Fibroblast of pulmonary artery (primary cell): ENCODE measurements around the gene EGLN2.

Source experiments
- DNase-seq: peaks from one replicate; pipeline ENCODE4 v3.0.0-alpha.2; 2010; ENCODE audit warnings: low read depth
- H3K4me3 ChIP-seq: replicated peaks from 2 replicates; pipeline ENCODE4 v1.5.1; 2011; ENCODE audit warnings: low read depth, mild to moderate bottlenecking, control low read depth, low read length, moderate library complexity
- TF ChIP-seq, protein P1 (sequence below): IDR thresholded peaks from 2 replicates; pipeline ENCODE4 v1.5.1; 2011; ENCODE audit warnings: mild to moderate bottlenecking, control low read depth, low read length, inconsistent platforms; ENCODE audit errors: missing control alignments

EGLN2 gene

DNA sequence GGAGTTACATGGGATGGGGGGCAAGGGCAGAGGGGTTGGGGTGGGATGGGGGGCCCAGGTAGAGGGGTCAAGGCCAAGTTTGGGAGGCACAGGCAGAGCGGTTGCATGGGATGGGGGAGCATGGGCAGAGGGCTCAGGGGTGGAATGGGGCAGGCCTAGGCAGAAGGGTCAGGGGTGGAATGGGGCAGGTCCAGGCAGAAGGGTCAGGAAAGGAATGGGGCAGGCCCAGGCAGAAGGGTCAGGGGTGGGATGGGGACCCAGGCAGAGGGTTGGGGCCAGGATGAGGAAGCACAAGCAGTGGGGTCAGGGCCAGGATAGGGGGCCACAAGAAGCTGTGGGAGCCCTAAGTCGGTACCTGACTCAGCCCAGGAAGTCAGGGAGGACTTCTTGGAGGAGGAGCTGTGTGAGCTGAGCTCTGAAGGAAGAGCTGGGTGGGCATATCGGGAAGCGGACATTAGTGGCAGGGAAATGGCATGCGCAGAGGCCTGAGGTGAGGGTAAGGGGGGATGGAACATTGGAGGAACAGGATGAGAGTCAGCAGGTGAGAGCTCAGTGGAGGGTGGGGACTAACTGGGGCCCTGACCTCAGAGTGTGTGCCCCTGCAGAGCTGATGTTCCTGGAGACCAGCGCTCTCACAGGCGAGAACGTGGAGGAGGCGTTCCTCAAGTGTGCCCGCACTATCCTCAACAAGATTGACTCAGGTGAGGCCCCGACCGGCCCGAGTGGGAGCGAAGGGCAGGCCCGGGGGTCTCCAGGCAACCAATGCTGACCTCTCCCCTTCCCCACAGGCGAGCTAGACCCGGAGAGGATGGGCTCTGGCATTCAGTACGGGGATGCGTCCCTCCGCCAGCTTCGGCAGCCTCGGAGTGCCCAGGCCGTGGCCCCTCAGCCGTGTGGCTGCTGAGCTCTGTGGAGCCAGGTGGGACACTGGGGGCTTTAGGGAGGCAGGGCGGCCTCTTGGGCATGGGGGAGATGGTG lies 12.6 kb upstream of the EGLN2 start:
- TF ChIP-seq, protein P1, sequence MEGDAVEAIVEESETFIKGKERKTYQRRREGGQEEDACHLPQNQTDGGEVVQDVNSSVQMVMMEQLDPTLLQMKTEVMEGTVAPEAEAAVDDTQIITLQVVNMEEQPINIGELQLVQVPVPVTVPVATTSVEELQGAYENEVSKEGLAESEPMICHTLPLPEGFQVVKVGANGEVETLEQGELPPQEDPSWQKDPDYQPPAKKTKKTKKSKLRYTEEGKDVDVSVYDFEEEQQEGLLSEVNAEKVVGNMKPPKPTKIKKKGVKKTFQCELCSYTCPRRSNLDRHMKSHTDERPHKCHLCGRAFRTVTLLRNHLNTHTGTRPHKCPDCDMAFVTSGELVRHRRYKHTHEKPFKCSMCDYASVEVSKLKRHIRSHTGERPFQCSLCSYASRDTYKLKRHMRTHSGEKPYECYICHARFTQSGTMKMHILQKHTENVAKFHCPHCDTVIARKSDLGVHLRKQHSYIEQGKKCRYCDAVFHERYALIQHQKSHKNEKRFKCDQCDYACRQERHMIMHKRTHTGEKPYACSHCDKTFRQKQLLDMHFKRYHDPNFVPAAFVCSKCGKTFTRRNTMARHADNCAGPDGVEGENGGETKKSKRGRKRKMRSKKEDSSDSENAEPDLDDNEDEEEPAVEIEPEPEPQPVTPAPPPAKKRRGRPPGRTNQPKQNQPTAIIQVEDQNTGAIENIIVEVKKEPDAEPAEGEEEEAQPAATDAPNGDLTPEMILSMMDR: no peak
- no peak overlapping the region for H3K4me3 ChIP-seq
- no peak for DNase-seq

- H3K4me3 ChIP-seq: no peak overlapping the region
- DNase-seq: no peak
- TF ChIP-seq, protein P1: no peak
Observed at GRCh38 chr19:40791349-40791748, 7.6 kb upstream of the EGLN2 start.

DNA sequence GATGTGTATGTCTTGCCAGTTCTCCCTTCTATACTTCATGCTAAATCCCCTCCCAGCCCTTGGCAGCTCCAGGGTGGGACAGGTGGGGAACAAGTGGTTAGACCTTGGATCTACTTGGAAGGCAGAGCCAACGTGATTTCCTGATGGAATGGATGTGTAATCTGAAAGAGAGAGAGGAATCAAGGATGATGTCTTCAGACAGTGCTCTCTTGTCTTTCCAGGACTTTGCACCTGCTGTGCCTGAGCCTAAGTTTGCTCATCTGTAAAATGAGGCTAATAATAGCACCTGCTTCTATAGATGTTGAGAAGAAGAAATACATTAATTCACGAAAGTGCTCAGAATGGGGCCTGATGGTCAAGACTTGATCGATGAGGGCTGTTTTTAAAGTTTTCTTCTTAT lies 7.0 kb upstream of the EGLN2 start:
- no peak for DNase-seq
- TF ChIP-seq, protein P1: no peak
- no peak overlapping the region for H3K4me3 ChIP-seq

GRCh38 chr19:40797166-40797962 lies 1.6 kb upstream of the EGLN2 start:
- DNase-seq: no peak
- TF ChIP-seq, protein P1: no peak
- no peak overlapping the region for H3K4me3 ChIP-seq

DNA sequence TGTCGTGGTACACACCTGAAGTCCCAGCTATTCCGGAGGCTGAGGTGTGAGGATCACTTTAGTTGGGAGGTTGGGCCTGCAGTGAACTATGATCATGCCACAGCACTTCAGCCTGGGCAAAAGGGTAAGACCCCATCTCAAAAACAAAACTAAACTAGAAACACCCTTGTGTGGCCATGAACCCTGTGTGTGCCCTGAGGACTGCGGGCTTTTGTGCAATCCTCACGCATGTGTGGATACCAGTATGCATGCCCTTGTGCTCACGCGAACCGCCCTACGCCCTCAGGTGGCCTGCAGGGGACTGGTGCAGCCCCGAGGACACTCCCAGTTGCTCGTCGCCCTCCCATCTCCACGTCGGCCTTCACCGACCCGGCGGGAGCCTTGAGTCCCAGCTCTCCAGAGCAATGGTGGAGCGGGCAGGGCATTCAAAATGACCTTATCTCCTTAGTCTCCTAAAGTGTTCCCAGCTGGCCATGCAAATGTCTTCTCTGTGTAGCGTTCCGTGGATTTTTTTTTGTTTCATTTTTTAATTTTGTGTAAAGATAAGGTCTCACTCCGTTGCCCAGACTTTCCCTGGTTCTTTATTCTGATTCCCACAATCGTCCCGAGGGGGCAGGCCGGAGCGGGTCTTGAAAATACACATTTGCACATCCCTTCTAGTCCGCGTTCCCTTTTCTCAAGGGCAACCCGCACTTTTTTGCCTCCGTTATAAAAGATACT lies 868 bp upstream of the EGLN2 start:
- peak overlapping the region; percentile 52 for H3K4me3 ChIP-seq
- TF ChIP-seq, protein P1: peak; percentile 50
- peak; percentile 62 for DNase-seq

GRCh38 chr19:40799558-40800338 lies 757 bp downstream of the EGLN2 start:
- peak; percentile 53 for DNase-seq
- TF ChIP-seq, protein P1: no peak
- H3K4me3 ChIP-seq: peak overlapping the region; percentile 86
